NCI-H1105 treated with DMSO at 0.1 percent for 48 hours (cell line): ENCODE results near the gene RSPH1.

Source experiments
- DNase-seq: peaks from one replicate; lab custom pipeline; 2025; lab: John Stamatoyannopoulos, UW

RSPH1 gene

DNA sequence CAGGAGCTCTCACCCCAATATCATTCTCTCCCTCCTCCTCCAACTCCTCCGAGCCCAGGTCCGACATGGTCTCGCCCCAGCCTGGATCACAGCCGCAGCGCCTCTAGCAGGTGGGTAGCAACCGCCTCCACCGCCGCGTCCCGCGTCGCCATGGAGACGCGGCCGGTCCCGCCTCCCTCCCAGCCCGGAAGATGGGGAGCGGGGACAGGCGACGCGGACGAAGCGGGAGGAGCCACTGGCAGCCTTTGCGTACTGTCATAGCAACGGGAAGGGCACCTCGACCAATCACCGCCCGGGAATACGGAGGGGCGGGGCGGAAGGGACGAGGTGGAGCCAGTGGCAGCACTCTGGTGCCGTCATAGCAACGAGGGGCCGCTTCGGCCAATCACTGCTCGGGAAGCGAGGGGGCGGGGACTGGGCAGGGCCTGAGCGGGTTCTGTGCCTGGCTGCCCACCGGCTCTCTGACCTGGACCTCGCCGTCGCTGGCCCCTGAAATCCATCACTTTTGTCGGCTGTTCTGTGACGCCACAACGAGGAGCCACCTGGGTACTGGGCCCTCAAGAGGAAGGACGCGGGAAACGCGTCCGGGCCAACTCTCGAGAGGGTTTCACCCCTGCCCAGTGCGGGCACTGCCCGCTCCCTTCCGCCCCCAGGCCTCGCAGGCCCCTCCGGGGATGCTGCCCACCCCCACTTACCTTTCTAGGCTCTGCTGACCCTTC lies at the start of gene RSPH1:
RSPH1 (minus strand) TSS at position 105 of the 719 bp plus-strand sequence; CDS start at position 67, 38 bp downstream.
- DNase-seq = peak; percentile 99

DNA sequence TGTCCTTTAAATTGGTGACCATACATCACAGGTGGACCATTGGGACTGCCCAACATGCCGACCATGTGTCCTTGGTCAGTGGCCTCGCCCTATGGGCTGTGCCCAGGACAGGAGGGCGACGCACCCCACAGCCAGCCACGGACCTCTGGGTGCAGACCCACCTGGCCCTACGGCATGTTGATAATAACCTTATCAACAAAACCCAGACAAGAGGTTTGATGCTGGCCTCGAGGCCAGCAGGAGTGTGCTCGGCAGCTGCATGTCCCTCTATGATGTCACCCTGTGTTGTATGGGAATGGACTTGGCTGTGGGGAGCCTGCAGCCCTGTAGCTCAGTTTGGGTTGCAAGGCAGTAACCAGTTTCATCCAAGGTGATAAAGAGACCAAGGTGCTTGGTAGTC lies 49.7 kb upstream of the RSPH1 start:
- no peak for DNase-seq

DNA sequence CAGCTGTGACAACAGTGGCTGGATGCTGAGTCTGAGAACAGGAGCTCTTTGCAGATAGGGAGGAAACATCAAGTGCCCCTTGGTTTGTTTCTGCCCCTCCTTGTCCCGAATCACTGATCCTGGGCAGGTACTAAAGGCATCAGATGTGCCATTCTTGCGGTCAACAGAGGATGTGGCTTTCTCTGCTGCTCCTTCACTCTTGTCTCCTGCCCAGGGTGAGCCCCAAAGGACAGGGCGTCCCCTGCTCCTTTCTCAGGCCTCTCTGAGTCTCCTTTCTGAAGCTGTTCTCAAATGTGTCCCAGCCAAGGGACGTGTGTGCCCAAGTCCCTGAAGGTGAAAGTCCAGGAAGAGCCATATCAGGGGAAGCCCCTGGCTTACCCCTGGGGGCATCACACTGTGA lies 49.3 kb upstream of the RSPH1 start:
- DNase-seq = no peak

DNA sequence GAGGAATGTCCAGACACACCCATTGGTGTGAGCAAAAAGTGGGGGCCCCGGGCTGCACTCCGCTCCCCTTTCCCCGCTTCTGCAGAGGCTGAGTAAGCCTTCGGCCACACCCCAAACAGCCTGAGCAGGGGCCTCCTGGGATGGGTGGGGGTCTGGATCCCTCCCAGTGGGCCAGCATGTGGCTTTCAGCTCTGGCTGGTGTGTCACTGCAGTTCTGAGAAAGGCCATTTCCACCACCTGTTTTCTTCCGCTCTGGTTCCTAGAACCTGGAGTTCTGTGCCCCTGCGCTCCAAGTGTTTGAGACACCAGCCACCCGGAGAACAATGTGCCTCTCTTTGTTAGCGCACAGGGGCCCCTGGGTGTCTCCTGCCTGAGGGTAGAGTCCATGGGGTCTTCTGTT lies 48.5 kb upstream of the RSPH1 start:
- DNase-seq = no peak

DNA sequence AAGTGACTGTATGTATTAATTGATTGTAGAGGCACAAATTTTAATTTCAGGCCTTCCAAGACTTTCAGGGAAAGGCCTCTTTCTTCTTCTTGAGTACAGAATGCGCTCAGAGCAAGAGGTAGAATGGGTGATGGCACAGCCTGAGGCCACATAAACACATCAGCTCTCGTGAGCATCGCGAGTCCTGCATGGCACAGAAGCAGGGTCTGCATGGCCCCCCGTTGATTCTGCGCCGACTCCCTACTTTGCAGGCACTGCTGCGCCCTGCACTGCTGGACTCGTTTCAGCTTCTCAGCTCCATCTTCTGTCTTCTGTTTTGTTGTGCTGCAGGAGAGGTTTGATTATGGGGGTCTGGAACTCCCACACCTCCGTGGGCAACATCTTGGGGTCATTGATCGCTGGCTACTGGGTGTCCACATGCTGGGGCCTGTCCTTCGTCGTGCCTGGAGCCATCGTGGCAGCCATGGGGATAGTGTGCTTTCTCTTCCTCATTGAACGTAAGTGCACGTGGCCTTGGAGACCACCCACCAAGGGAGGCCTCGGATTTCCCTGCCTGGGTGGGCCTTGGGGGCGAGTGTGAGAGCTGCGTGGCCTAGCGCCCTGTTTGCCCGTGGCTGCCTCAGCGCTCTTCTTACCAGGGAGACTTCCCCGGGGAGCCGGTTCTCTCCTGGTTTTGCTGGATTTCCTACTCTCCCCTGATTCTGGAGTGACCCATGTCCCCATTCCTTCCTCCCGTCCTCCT lies 47.3 kb upstream of the RSPH1 start:
- no peak for DNase-seq

DNA sequence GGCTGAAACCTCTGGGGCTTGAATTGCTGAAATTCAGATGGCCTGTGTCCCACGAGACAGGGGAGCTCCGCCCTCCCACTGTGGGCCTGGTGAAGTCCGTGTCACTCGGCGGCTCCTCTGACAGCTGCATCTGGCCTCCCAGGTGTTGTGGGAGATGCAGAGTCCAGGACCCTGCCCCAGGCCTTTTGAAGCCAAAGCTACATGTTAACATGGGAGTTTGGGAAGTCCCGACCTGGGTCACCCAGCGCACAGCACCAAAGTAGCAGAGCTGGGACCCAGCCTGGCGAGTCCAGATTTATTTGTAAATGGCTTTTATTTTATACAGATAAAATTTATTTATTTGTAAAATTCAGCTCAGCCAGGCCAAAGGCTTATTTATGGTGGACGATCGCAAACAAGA lies 46.6 kb upstream of the RSPH1 start:
- DNase-seq = no peak

DNA sequence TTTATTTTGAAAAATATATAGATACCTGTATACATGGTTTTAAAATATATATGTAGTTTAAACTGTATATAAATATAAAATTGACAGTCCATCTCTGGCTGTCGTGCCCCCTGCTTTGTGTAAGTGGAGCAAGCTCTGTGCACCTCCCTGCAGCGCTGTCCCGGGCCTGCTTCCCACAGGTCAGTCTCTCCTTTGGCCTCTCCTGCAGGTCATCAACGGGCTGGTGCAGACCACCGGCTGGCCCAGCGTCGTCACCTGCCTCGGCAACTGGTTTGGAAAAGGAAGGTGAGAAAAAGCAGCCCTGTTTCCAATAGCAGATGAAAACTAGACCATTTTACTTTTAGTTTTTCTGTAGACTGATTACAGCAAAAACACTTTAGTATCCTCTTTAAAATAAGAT lies 46.2 kb upstream of the RSPH1 start:
- no peak for DNase-seq

DNA sequence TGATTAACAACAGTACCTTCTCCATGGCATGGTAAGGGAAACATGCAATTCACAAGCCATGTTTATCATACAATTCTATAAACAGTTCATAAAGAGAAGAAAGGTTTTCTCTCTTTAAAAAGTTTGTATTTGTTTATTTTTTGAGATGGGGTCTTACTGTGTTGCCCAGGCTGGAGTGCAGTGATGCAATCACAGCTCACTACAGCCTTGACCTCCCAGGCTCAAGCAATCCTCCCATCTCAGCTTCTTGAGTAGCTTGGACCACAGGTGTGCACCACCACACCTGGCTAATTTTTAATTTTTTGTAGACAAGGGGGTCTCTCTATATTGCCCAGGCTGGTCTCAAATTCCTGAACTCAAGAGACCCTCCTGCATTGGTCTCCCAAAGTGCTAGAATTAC lies 45.6 kb upstream of the RSPH1 start:
- DNase-seq = no peak

DNA sequence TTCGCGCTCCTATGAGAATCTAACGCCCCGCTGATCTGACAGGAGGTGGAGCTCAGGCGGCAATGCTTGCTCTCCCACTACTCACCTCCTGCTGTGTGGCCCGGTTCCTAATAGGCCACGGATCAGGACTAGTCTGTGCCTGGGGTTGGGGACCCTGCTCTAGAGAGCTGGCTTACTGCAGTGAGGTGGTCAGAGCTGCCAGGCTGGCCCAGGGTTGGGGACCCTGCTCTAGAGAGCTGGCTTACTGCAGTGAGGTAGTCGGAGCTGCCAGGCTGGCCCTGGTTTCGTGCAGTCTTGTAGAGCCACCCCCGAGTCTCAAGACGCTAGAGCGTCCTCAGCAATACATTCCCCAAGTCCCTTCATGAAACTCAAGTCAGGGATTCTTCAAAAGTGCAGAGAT lies 45.1 kb upstream of the RSPH1 start:
- no peak for DNase-seq

DNA sequence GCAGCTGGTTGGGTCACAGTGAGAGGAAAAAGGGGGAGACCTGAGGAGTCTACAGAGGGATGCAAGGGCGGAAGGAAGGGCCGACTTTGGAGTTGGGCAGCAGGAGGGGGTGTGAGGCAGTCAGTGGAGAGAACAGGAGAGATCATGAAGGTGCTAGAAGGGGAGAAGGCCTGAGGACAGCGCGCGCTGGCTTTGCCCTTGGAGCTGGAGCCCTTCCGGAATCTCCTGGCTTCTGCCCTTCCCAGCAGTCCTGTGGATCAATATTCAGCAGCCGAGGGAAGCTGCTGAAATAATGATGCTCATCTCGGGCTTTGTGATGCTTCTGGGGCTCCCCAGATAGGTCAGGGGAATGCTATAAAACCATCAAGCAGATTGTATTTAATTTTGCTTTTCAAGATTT lies 44.4 kb upstream of the RSPH1 start:
- DNase-seq = no peak

DNA sequence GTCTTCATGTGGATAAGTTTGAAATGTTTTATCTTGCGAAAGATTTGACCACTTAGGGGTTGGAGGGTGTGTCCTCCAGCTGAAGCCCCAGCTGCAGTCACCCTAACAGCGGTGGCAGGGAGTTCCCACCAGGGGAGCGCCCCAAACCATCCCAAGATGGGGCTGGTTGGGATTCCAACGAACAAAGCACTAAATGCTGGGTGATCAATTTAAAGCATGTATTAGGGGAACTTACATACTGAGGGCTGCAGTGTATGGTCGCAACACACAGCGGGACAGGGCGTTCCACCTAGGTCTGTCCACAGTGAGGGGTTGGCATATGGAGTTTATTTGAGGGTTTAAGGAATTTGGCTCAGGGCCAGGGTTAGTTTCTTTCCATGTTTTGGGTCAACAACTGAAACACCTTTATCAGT lies 43.9 kb upstream of the RSPH1 start:
- DNase-seq = no peak

DNA sequence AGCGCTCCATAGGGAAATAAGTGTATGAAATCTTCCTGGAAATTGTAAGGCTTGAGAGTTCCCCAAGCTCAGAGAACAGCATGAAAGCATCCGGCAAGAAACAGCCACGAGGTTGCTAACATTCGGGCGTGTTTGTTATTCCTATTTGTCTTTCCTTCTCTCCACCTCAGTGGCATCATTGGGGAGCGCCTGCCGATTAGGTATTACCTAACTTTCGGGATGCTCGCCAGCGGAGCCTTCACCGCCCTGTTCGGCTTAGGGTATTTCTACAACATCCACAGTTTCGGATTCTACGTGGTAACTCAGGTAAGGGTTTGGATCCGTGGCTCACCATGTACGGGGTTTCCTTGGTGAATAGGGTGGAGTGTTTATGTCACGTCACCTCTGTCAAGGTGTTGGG lies 43.3 kb upstream of the RSPH1 start:
- no peak for DNase-seq

DNA sequence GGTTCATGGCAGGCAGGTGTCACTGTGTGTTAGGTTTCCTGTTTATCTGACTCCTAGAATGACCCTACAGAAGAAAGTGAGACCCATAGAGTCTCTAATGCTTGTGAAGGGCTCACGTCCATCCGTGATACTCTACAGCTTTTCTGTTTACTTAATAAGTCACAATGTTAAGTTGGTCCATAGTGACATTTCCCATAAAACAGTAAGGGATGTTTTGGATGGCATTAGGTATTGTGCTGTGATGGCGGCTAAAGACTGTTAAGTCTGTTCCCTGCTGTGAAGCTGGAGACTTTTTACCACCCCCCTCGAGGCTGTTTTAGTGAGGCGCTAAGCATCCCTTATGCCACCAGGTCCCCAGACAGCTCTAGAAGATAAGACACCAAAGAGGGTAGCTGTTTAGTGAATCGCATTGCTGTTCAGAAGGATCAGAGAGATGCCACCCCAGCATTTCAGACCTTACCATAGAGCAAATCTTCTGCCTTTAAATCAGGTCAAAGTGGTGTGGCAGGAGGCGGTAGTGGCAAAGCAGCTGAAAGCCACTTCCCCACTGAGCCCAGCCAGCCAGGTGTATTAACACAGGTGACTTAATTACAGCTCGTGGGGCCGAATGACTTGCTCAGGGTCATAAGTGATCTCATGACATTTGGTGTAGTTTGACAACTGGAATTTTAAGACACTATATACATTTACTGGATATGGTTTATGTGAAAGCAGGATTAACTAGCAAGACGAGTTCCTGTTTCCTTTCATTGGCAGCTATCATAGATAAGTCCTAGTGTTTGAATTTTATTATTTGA lies 42.7 kb upstream of the RSPH1 start:
- no peak for DNase-seq

DNA sequence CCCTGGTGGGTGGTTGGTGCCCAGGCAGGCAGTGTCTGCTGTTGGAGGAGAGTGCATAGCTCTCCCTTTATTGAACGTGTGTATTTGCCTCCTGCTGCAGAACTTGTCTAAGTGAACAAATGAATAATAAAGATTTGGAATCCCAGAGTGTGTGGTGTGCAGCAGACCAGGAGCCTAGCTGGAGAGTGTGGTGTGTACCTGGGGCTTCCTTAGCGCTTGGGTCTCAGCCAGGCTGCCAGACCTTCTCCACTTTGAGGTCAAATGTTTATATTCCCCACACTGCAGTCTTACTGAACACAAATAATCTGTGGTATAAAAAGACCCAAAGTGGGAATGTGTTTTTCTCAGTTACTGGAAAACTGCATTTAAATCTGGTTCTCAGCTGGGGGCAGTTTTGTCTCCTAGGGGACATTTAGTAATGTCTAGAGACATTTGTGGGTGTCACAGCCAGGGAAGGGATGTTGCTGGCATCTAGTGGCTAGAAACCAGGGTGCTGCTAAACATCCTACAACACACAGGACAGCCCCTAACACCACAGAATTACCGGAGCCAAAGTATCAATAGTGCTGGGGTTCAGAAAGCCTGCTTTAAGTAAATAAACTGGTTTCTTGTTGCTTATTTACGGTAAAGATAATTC lies 41.2 kb upstream of the RSPH1 start:
- no peak for DNase-seq

DNA sequence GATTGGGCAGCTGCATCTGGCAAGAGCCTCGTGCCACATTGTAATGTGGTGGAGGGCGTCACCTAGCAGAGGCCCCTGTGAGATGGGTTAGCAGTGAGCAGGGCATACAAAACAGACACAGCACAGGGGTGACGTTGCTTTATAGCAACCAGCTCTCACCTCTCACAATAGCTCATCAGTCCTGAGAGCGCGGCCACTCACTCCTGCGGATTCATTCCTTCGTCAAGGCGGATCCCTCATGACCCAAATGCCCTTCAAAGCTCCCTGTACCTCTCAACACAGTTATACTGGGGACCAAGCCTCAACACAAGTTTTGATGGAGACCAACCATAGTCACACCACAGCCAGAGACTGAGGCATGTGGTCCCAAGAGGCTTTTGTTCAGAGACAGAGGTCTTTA lies 40.6 kb upstream of the RSPH1 start:
- DNase-seq = no peak

DNA sequence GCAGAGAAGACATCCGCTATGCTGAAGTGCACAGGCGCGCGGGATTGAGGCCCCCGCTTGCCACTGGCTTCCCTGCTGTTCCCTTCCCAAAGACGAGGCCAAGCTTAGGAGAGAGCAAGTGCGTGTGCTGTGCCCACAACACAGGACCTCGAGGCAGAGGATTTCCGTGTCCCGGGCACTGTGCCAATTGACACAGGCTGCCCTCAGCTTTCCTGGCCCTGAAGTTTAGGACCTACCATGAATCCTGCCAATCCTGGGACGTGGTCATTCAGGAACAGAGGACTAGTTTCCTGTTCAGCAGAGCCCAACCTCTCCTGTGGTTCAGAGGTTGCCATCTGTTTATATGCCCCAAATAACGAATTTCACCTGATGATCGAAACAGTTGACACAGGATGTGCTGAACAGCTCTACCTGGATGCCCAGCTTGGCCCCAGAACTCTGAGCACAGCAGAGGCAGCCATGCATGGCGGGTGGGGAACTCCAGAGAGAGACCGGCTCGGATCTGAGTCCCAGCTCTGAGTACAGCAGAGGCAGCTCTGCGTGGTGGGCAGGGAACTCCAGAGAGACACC lies 39.7 kb upstream of the RSPH1 start:
- DNase-seq = no peak

DNA sequence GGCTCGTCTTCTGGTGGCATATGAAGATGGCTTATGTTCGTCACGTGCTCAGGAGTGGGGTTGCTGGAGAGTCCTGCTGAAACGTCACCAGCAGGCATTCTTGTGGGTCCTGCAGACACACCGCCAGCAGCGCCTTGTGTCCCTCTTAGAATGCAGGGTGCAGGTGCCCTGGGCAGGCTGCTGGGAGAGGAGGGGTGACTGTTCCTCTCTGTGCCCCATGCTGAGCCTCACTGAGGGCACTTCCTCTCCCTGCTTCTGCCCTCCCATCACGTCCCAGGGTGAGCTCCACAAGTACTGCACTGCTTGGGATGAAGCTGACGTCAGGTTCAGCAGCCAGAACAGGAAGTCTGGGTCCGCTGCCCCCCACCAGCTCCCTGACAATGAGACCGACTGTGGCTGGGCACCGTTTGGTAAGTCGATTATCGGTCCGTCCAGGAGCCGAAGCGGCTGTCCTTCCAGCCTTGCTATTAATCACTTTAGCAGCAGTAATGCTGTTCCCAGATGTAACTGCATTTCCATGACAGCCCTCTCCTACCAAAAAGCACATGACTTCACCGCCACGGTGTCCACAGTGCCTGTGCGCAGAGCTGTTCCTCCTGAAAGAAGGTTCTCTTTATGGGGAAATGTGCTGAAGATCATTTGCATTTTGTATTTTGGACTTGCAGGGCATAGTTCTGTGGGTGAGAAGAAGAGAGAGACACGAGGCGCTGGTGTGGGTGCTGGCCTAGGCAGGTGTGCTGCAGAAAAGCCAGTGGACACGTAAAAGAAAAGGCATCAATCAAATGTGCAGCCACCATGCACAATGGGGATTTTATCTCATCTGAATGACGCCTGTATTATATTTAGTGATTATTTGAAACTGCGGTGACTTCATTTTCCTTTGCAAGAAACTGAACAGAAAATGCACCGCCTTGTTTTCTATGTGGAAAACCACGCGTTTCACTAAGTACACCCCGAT lies 38.7 kb upstream of the RSPH1 start:
- DNase-seq = no peak

DNA sequence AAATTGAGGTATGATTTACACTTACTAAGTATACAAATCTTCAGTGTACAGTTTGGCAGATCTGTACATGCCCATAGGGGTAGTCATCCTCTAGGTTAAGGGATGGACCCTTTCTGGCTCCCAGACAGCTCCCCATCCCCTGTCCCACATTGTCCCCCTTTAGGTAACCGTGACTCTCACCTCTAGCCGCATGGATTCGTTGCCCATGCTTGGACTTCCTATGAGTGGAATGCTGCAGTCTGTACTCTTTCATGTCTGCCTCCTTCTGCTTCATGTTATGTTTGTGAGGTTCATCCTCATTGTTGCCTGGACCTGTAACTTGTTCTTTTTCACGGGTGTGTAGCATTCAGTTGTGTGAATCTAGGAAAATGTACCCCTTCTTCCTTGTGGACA lies 37.9 kb upstream of the RSPH1 start:
- DNase-seq = no peak

DNA sequence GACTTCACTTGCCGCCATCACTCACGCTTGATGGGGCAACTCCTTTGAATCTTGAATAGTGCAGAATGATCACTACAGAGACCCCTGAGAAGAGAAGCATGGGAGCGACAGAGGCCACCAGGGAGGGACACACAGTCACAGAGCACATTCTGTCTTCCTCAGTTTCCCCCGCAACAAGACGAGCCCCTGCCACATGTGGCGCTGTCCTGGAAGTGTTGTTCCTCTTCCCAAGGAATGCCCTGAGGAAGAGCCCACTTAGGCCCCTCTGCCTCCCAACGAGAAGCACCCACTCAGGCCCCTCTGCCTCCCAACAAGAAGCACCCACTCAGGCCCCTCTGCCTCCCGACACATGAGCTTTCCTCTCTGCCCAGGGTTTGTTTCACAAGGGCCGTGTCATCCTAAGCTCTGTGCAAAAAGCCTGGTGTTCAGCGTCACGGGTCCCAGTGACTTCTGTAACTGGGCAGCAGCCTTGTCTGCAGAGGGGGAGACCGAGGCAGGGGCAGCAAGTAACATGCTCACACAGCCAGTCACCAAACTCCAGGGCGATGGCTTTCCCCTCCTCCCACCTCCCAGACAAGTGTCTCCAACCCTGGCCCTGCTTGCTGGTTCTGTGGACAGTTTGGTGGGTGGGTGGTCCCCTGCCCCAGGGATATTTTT lies 37.4 kb upstream of the RSPH1 start:
- DNase-seq = no peak

DNA sequence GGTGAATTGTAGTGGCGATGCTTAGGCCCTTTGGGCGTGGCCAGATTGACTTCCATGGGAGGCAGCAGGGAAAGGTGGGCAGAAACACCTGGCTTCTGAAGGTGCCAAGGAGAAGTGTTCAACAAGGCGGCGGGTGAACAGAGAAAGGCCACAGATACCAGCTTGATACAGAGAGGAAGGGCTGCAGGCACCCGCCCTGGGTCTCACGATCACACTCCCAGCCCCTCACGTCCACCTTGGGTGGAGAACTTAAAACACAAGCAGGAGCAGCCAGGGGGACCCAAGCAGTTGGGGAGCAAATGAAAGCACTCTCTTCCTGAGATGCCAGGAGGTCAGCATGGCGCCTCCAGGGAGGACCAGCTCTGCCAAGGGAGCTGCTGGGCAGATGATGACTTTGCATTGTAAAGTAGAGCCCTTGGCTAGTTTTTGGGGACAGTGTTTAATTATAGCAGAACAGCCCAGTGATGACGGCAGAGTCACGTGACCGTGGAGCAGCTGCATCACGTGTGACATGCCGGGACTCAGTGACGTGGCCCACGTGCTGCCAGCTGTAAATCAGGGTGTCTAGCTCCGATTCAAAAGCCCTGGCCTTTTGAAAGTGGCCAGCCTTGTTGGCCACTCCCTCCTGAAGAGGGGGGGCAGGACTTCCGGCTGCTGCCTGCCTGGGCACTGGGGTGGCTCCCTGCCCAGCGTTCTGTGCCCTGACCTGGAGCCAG lies 36.6 kb upstream of the RSPH1 start:
- no peak for DNase-seq
